ENCODE results near the gene NTRK1.
A peak's percentile ranks its signal among the peaks of the same experiment; 100 is the strongest.

The NTRK1 gene

GRCh38 chr1:156883919-156884318 lies 23.3 kb downstream of the NTRK1 start:
- no peak for DNase-seq

- DNase-seq: no peak
Measured at GRCh38 chr1:156884560-156885184, 24.0 kb downstream of the NTRK1 start.

GRCh38 chr1:156885314-156885713 lies 24.6 kb downstream of the NTRK1 start:
- DNase-seq: no peak

GRCh38 chr1:156885880-156886355 lies 25.3 kb downstream of the NTRK1 start:
- no peak for DNase-seq

- no peak for DNase-seq
Measured at GRCh38 chr1:156886583-156887281, 26.1 kb downstream of the NTRK1 start.

GRCh38 chr1:156887317-156887716 lies 26.7 kb downstream of the NTRK1 start:
- no peak for DNase-seq

DNA sequence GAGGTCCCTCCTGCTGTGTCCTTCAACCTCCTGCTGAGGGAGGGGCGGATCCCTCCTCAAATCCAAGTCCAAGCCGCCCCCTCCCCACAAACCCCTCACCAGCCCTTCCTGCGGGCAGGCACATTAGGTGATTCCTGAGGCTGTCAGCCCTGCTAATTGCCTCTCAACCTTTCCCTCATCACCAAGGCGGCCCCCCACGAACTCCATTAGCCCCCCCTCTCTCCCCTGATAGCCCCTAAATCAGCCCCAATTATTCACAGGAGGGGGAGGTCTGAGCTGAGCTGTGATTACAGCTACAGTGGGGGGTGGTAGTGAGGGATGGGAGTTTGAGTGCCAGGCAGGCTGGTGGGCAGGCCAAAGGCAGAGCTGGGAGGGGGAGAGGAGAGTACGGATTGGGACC lies 27.1 kb downstream of the NTRK1 start:
- DNase-seq: no peak

DNA sequence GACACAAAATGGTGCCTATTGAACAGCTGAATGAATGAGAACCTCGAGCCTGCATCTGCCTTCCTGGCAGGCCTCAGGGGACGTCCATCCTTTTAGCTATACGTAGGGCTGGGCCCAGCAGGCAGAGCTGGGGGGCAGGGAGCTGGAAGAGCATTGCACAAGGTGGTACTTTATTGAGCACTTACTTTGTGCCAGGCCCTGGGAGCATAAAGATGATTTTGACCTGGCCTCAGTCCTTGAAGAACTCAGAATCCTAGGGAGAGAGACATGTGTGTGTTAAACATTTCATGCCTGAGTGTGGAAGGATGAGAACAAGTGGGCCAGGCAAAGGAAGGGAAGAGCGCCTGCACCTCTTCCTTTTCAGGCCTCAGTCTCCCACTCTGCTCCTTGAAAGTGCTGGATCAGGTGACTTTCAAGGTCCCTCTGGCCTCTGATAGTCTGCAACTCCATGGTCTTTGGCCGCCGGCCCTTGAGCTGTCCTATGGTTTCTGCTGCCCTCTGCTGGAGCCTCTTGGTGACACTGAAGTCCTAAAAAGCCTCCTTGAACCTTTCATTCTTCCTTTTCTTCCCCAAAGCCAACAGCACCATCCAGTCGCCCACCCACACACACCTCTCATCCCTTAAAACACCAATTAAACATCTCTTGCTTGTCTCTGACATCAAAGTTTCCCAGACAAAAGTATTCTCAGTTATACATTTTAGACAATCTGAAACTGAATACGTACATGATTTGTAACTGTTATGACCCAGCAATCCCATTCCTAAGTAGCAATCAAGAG lies 29.3 kb downstream of the NTRK1 start:
- peak; percentile 84 for DNase-seq

DNA sequence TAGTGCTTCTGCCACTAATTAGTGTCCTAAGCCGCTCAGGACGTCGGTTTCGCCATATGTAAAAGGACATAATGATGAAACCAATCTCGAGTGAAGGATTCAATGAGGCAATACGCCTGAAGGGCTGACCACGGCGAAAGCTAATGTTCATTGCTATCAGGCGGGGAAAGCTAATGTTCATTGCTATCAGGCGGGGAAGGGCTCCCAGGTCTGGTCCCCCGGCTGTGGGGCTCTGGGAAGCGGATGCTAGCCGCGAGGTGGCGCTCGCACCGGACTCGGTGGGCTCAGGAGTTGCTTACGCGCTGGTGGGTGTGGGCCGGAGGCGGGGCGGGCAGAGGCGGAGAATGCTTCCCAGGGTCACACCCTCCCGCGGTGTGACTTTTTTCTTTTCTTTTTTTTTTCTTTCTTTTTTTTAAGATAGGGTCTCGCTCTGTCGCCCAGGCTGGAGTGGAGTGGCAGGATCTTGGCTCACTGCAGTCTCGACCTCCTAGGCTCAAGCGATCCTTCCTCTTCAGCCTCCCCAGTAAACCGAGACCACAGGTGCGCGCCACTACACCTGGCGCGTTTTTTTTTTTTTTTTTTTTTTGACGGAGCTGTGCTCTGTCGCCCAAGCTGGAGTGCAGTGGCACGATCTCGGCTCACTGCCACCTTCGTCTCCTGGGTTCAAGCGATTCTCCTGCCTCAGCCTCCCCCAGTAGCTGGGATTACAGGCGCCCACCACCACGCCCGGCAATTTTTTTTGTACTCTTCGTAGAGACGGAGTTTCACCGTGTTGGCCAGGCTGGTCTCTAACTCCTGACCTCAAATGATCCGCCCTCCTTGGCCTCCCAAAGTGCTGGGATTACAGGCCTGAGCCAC lies 31.8 kb downstream of the NTRK1 start:
- peak; percentile 51 for DNase-seq

GRCh38 chr1:156893048-156893953 lies 32.6 kb downstream of the NTRK1 start, which contains the start of gene PEAR1:
Gene PEAR1, plus strand, starts transcription at chr1:156893718. Its CDS starts 10,209 bp downstream, at chr1:156903927.
- no peak for DNase-seq

DNA sequence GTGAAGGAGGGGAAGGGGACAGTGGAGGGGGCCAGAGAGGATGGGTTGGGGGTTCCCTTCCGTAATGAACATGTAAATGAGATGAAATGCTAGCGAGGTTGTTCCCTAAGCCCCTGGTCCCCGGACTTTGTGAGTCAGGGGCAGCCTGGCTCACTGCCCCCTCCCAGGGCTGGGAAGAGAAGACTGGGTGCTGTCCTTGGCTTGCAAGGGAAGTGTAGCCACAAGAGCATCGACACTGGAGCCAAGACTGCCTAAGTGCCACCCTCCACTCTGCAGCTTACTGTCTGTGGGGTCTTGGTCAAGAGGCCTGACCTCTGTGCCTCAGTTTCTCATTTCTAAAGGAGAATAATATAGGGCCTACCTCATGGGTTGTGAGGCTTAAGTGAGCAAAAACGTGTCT lies 33.3 kb downstream of the NTRK1 start:
- no peak for DNase-seq

- no peak for DNase-seq
Measured at GRCh38 chr1:156894711-156895454, 34.2 kb downstream of the NTRK1 start.

DNA sequence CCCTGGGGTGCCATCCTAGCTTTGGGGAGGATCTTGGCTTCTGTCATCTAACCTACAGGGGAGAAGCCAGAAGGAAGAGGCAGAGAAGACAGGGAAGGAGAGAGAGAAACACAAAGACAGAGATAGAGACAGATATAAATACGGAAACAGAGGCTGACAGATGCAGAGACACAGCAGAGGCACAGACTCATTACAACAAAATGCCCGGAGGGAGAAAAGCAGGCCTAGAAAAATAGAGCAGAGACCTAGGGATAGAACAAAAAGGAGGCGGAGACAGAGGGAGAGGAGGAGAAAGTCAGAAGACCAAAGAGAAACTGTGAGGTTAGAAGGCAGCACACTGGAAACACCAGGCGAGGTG lies 34.8 kb downstream of the NTRK1 start:
- no peak for DNase-seq

DNA sequence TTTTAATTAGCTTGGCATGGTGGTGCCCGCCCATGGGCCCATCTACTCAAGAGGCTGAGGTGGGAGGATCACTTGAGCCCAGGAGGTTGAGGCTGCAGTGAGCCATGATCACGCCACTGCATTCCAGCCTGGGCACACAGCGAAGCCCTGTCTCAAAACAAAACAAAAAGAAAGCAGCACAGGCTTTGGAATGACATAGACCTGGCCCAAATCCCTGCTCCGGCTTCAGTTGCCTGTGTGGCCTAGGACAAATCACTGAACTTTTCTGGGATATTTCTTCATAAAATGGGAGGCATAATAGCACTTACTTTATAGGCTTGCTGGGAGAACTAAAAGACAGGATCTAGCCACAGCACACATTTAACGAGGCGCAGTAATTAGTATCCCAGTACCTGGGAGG lies 35.3 kb downstream of the NTRK1 start:
- DNase-seq: no peak

GRCh38 chr1:156896490-156897033 lies 35.9 kb downstream of the NTRK1 start:
- peak; percentile 85 for DNase-seq

GRCh38 chr1:156897078-156897825 lies 36.6 kb downstream of the NTRK1 start:
- DNase-seq: peak; percentile 68

- DNase-seq: no peak
Measured at GRCh38 chr1:156898161-156898566, 37.5 kb downstream of the NTRK1 start.

DNA sequence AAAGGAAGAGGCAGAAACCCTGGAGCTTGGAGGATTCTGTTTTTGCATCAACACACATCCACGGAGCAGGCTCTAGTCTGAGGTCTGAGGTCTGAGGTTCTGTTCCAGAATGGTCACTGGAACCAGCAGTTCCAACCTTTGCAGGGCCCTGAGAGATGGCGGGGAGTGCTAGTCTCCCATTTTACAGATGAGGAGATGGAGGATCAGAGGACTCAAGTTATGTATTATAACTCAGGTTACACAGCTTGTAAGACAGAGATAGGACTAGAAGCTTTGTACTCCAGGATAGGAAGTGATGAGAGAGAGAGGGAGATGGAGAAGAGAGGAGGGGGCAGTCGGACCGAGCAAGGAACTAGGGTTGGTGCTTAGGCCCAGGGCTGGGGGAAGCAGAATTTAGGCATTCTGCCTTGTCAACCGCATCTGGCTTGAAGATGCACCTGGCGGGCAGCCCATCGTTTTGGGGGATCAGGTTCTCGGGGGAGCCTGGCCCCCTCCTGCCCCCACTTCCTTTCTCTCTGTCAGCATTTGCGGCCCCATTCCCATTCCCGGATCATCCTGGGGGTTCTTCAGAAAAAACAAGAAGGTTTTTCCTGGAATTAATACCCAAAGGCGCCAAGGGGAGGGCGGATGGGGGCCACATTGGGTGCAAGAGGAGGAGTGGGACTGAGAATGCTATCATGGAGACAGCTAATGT lies 38.5 kb downstream of the NTRK1 start:
- no peak for DNase-seq

Data from kidney glomerular epithelial cell (primary cell).